GM19468 (cell line): ENCODE results near the gene CSN3.
"Not testable (repeated sequence)": the region's sequence is repeated elsewhere in the genome, so short reads cannot be mapped to it uniquely, and the experiment has no call there.

Experiments used
- ATAC-seq: cut with Tn5 transposase; IDR thresholded peaks from one replicate; pipeline ENCODE4 v1.9.1; 2021; ENCODE audit warnings: mild to moderate bottlenecking, moderate library complexity, moderate number of reproducible peaks; ENCODE audit not compliant: unreplicated experiment; ENCODE audit errors: extremely low read depth

Gene CSN3, protein sequence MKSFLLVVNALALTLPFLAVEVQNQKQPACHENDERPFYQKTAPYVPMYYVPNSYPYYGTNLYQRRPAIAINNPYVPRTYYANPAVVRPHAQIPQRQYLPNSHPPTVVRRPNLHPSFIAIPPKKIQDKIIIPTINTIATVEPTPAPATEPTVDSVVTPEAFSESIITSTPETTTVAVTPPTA

GRCh38 chr4:70242297-70242696, at the start of gene CSN3:
Gene CSN3 (plus strand): TSS chr4:70242597. CDS start chr4:70244820, 2,223 bp downstream.
- not testable (repeated sequence) for ATAC-seq

DNA sequence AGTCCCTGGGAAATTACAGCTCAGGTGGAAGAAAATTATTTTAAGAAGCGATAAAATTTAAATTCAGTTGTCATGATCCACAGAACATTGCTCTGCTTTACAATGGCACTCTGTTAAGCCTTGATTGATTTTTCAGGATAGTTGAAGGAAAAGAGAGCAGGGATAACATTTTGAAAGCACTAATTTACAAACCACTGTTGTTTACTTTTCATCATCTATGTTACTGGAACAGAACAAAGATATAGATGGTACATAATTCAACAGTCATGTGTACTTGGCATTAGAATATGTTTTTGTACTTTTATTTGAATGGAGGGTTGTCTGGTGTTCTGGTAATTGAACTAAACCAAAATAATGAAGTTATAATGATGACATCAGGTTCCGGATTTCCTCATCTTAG, 49.5 kb upstream of the CSN3 start:
- ATAC-seq, result no peak

DNA sequence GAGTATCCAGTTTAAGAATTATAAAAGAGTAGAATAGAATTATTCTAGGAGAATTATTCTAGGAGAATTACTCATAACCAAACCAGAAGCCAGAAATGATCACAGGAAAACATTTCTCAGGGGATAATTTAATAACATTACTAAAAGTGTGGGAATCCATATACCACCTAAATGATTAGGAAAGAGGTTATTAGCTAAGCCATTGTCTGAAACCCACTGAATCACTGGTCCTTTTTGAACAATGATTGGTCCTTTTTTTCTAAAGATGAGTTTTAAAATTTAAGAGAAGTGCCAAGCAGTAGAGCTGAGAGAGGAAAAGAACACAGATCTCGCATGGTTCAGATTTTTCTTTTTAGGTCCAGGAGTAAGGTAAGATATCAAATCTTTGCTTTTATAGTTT, 47.0 kb upstream of the CSN3 start, which contains the start of gene ODAM:
TSS of gene ODAM (plus strand) at position 301 of the 400 bp plus-strand sequence. CDS start 819 bp downstream, outside the sequence.
- ATAC-seq, result no peak

DNA sequence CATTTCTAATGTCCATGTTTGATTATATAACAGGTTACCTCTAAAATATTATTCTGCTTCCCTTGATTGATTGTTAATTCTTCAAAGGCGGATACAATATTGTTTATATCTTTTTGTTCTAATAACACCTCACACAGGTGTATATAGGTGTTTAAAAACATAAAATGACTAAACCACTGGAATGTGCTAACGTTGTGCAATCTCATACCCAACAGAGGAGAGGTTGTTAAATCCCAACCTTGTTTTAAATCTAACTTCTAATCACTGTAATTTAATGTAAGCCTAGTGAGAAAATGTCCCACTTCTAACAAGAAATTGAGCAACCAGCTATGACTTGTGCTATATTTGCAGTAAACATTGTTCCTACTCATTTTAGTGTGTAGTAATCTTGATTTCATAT, 45.5 kb upstream of the CSN3 start:
- ATAC-seq, result no peak

- ATAC-seq, result no peak
These were observed 44.6 kb upstream of the CSN3 start for GRCh38 chr4:70197842-70198241.

- ATAC-seq, result no peak
These were observed 38.8 kb upstream of the CSN3 start for GRCh38 chr4:70203601-70204000.

GRCh38 chr4:70212752-70213151, 29.6 kb upstream of the CSN3 start:
- not testable (repeated sequence) for ATAC-seq

- ATAC-seq, result not testable (repeated sequence)
These were observed 26.3 kb upstream of the CSN3 start for GRCh38 chr4:70216109-70216508.

DNA sequence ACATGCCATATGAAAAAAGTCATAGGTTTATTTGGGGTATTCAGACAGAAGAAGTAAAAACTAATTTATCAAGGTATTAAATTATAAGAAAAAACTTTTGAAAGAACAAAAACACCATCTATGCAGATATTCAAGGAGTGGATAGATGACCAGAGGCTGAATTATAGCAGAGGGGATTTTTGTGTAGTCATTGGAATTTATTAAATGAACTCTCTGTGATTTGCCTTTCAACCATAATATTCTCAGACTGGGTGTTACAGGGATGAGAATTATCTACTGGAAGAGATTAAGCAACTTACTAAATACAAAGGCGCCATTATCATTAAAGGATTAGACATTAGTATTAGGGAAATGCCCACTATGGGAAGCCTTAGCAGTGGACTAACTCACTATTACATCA, 25.8 kb upstream of the CSN3 start:
- not testable (repeated sequence) for ATAC-seq

GRCh38 chr4:70221389-70221788, 21.0 kb upstream of the CSN3 start:
- ATAC-seq, result not testable (repeated sequence)

GRCh38 chr4:70221818-70222217, 20.6 kb upstream of the CSN3 start:
- ATAC-seq, result not testable (repeated sequence)

- ATAC-seq, result no peak
These were observed 16.6 kb upstream of the CSN3 start, which contains the start of gene FDCSP for GRCh38 chr4:70225824-70226223. Gene FDCSP (plus strand): TSS chr4:70226124. CDS start chr4:70231195, 5,071 bp downstream.

DNA sequence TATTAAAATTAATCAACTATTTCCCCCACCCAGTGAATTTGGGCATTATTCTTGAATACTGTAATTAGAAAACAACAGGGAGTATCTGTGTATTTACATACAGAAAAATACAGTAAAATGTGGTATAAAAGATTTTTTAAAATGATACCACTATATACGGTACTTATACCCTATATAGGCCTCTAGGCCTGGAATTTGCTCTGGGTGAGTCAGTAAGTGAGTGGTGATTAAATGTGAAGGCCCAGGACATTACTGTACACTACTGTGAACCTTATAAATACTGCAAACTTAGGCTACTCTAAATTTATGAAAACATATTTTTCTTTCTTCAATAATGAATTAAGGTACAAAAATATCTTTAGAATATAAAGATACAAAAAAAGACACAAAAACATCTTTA, 6.3 kb upstream of the CSN3 start:
- no peak for ATAC-seq

DNA sequence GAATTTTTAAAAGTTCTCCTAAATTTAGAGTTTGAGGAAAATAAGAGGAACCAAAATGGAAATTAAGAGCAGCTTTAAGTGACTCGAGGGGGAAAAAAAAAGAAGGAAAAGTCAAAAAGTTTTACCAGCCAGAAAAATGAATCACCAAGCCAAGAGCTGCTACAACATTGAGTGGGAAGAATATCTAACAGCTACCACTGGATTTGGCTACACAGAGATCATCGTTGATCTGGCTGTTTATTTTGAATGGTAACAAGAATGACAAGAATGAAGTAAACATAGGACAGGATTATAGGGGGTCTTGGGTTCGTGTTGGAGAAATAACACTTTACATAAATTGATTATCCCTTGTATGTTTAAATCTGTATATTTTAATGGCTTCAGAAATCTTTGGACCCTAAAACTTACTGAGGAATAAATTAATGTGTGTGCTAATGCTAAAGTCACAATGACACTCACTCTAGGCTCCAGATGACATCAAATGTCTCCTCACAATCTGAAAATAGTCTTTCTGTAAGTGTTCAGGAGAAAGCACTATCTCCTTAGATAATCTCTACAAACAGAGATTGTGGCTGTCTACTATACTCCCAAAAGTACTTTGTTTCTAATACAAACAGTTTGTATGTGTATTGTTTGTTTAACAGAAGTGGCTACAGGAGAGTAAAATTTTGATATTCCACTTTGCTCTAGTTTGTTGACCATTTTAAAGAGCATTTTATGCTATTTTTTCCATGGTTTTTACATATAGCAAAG, 3.1 kb upstream of the CSN3 start:
- ATAC-seq, result no peak

DNA sequence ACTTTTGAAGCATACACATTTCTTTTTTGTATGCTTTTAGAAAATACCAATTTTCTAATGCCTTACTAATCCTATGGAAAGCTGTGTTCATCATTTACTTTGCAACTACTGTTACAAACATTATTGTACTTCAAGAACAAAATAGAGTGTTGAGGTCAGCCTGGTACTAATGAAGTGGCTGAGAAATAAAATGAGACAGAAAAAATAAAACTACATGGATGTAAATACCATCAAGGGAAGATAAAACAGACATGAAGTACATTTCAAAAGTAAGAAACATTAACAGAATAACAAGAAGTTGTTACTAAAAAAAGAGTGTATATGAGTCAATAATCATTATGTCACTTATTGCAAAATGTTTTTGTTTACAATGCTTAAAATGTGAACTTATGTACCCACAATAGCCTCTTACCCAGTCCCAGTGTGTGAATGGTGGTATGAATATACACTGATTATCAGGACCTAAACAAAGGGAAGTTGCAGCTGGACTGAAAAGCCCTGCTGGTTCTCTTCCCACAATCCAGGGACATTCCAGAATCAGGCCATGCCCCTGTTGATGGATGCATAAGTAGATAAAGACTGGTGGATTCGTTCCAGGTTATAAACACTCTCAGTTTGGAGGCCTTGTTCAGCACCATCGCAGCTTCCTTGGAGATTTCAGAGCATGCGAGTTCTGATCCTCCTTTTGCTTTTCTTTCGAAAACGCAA, 2.4 kb upstream of the CSN3 start:
- ATAC-seq, result no peak

GRCh38 chr4:70243091-70243490, 694 bp downstream of the CSN3 start:
- ATAC-seq, result no peak

- ATAC-seq, result no peak
These were observed 9.0 kb downstream of the CSN3 start for GRCh38 chr4:70251250-70251944.

DNA sequence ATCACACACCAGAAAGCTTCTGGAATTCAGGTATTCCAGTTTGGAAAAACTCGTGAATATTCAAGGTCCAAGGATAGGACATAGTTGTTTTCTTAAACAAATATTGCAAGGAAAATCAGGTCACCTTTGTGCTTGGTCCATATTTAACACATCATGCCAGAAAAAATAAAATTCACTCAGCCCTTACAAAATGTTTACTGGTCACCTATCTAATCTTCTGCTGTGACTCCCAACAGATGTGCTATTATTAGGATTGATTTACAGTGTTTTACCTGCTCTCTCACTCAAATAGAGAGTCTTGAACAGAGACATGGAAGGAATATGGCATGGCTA, 9.5 kb downstream of the CSN3 start:
- no peak for ATAC-seq

DNA sequence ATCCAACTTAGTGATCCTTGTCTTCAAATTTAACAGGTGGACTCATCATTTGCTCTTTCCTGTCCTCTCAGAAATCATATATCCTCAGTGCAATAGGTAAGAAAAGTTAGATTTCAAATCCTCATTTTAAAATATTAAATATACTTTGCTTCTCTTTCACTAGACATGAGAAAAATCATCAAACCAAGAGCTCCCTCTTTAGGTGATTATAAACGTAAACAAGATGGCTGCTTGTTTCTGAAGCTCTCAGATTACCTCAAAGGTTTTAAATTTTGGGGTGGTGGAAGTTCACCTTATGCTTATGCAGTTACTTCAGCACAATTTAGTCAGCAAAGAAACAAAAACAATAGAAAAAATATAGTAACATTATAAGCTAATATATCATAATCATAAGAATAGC, 27.3 kb downstream of the CSN3 start:
- ATAC-seq, result no peak

GRCh38 chr4:70277121-70277520, 34.7 kb downstream of the CSN3 start:
- ATAC-seq, result no peak

DNA sequence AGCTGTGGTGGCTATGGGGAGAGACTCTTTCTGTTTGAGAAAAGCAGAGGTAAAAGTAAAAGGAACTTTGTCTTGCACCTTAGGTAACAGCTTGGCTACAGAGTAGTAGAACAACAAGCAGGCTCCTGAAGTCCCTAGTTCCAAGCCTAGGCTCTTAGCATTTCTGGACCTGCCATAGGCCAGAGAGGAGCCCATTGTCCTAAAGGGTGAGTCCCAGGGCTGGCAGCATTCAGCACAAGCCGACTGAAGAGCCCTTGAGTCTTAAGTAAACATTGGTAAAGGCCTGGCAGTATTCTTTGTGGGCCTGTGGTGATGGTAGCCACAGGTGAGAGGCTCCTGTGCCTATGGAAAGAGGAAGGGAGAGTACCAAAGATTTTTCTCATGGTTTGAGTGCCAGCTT, 38.2 kb downstream of the CSN3 start:
- no peak for ATAC-seq
